GM20000 (cell line): Measurements from ENCODE around the gene SLC4A3.

ENCODE experiments used
- DNase-seq: peaks from one replicate; pipeline ENCODE4 v3.0.0; 2012; ENCODE audit warnings: low spot score
- TF ChIP-seq, protein P1 (sequence below): IDR thresholded peaks from 2 replicates; pipeline ENCODE4 v1.5.1; 2012; ENCODE audit warnings: mild to moderate bottlenecking, control low read depth; ENCODE audit errors: extremely low read depth, missing control alignments

The SLC4A3 gene

GRCh38 chr2:219656526-219656925 is 29.1 kb downstream of the SLC4A3 start:
- no peak for DNase-seq
- TF ChIP-seq, protein P1, sequence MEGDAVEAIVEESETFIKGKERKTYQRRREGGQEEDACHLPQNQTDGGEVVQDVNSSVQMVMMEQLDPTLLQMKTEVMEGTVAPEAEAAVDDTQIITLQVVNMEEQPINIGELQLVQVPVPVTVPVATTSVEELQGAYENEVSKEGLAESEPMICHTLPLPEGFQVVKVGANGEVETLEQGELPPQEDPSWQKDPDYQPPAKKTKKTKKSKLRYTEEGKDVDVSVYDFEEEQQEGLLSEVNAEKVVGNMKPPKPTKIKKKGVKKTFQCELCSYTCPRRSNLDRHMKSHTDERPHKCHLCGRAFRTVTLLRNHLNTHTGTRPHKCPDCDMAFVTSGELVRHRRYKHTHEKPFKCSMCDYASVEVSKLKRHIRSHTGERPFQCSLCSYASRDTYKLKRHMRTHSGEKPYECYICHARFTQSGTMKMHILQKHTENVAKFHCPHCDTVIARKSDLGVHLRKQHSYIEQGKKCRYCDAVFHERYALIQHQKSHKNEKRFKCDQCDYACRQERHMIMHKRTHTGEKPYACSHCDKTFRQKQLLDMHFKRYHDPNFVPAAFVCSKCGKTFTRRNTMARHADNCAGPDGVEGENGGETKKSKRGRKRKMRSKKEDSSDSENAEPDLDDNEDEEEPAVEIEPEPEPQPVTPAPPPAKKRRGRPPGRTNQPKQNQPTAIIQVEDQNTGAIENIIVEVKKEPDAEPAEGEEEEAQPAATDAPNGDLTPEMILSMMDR = no peak

GRCh38 chr2:219658196-219658846 is 30.9 kb downstream of the SLC4A3 start:
- DNase-seq = no peak
- TF ChIP-seq, protein P1 = no peak

DNA sequence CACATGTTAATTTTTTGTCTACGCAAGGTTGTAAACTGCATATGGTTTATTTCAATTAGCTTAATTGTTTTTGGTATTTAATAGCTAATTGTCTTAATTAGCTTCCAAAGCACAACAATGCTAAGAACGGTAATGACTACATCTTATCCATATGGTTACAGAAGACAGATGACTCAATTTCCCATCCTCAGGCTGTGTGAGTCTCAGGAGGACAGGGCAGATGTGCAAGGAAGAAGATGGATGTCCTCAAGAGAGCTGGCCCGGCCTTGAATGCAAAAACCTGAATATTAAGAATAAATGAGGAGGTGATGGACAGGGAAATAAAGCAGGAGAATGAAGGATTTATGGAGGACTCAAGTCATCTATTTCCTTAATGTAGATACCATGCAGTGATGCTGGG is 31.4 kb downstream of the SLC4A3 start:
- no peak for DNase-seq
- TF ChIP-seq, protein P1 = no peak

DNA sequence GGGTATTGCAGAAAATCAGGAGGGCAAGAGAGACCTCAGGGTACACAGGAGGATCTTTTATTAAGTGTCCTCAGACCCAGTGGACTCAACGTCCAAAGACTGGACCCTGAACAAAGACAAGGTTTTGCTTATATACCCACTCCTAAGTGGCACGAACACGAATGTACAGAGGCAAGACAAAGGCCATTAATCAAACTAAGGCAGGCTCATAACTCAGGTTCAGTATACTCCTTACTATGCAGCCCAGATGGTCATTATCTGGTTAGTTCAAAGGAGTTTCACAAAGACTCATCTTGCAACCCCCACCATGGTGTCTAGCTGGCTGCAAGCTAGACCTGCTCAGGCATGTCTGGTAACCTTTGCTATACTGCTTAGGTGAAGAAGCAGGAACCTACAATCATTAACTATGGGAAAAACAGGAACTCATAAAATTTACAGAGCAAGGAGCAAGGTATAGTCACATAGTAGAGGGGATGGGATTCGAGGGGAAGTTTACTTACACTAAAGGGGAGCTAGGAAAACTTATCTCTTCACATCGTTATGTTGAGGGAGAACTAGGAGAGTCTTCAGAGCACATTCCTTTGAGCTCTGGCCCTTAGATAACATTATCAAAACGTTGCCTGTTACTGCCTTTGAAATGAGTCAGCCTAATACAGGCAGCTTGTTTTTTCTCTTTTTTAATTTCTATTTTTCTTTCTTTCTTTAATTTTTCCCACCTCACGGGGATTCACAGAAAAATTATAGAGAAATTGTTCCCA is 33.9 kb downstream of the SLC4A3 start:
- no peak for DNase-seq
- TF ChIP-seq, protein P1 = no peak

GRCh38 chr2:219661955-219662395 is 34.5 kb downstream of the SLC4A3 start:
- no peak for DNase-seq

GRCh38 chr2:219662566-219662965 is 35.1 kb downstream of the SLC4A3 start:
- no peak for DNase-seq
- TF ChIP-seq, protein P1 = no peak

More at GRCh38 chr2:219661955-219662395, 34.5 kb downstream of the SLC4A3 start:
- TF ChIP-seq, protein P1 = no peak

DNA sequence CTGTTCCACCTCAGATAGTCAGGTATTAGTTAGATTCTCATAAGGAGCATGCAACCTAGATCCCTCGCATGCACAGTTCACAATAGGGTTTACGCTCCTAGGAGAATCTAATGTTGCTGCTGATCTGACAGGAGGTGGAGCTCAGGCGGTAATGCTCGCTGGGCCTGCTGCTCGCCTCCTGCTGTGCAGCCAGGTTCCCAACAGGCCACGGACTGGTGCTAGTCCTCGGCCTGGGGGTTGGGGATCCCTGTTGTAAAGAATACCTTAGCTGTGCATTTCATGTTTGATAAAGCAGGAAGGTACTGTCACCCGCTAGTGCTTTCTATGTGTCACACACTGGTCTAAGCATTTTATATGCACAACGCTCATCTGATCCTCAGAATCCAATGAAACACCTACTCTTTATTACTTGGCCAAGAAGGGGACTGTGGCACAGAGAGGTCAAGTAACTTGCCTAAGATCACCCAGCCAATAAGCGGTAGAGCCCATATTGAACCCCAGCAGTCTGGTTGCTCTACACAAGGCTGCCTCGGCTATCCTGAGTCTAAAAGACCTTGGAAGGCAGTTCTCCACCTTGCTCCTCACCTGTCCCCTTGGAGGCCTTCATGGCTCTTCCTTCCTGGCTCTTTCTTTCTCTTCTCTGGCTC is 35.8 kb downstream of the SLC4A3 start:
- TF ChIP-seq, protein P1 = no peak
- DNase-seq = no peak
